Measurements from ENCODE around the gene SOX6.

DNA sequence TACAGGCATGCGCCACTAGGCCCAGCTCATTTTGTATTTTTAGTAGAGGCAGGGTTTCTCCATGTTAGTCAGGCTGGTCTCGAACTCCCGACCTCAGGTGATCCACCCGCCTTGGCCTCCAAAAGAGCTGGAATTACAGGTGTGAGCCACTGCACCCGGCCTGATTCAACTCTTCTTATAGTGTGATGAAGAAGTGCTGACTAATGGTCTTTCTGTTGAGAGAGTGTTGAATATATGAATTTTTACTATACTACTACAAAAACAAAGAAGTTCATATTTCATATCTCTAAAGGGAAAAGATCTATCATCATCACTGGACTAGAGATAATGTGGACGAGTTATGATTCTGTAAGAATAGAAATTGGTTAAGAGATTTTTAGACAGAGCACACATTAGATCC is 320.1 kb downstream of the SOX6 start:
- TF ChIP-seq POLR2A (IDR thresholded peaks at IDR 0.05) (no peak), CTCF (IDR thresholded peaks at IDR 0.05) (no peak)
